Adipose tissue (tissue), 3 donors: Measurements from ENCODE around the gene CTBP2. TPM values are rescaled to one million over a fixed set of nuclear protein-coding genes. Genes with fewer than 3 reads are reported as not detected.

ENCODE experiments used
- H3K27ac ChIP-seq: one replicate; pipeline ENCODE4 v1.5.1; 2013; ENCODE audit warnings: low read depth, low read length
- WGBS, 3 donors: extraction: QIAGEN DNeasy Blood & Tissue Kit; methylation state at CpG; one replicate each; pipeline ENCODE4 v1.1.7; 2013; 5-methylcytosine and 5-hydroxymethylcytosine counted together
- polyA plus RNA-seq, 3 donors: library from polyadenylated mRNA; stranded (reverse); fragments of 200-250 nt; gene quantifications; one replicate each; pipeline ENCODE4 v1.2.3, GENCODE V29; 2013
- donor health status: healthy with polysubstance abuse.
- donor health status: Bipolar disorder and iron deficiency.
- donor health status: healthy.

Gene CTBP2
- polyA plus RNA-seq, 3 donors, result 18.9 to 29.8 (median 29.5) TPM

DNA sequence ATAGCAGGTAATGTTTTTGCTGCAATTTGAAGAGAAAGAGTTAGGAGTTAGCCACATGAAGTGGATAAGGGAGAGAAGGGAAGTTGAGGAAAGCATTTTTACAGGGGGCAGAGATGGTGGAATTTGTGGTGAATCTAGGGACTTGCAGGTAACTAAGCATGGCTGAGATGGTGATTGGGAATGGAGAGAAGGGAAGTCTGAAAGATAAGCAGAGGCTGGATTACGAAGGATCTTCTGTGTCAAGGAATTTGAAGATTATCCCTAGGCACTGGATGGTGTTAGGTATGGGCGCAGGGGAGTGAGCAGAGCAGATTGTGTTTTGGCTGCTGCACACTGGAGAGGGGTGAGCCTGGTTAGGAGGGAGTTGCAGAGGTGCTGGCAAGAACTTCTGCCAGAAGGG is 193.1 kb downstream of the CTBP2 start:
- no peak overlapping the region for H3K27ac ChIP-seq
- WGBS, 3 donors, result 90 to 98% (median 91%) methylated on average over 2 of the region's 2 CpGs

DNA sequence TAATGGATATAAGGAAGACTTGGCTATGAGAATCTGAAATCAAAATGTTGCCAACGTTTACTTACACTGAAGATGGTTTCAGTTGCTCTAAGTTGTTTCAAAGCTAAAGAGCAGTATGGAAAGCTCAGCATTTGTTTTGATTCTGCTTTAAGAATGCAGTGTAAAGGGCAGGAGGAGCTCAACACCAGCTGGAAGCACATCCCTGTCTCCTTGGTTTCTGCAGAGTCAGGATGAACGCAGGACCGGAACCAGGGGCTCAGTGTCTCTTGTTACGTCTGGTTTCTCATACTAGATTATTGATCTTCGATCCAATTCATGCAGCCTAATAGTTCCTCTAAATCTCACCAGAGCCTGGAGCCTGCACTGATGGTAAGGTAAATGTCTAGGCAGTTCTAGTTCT is 194.4 kb downstream of the CTBP2 start:
- no peak overlapping the region for H3K27ac ChIP-seq
- 74 to 87% (median 78%) methylated on average over 5 of the region's 5 CpGs for WGBS, 3 donors

DNA sequence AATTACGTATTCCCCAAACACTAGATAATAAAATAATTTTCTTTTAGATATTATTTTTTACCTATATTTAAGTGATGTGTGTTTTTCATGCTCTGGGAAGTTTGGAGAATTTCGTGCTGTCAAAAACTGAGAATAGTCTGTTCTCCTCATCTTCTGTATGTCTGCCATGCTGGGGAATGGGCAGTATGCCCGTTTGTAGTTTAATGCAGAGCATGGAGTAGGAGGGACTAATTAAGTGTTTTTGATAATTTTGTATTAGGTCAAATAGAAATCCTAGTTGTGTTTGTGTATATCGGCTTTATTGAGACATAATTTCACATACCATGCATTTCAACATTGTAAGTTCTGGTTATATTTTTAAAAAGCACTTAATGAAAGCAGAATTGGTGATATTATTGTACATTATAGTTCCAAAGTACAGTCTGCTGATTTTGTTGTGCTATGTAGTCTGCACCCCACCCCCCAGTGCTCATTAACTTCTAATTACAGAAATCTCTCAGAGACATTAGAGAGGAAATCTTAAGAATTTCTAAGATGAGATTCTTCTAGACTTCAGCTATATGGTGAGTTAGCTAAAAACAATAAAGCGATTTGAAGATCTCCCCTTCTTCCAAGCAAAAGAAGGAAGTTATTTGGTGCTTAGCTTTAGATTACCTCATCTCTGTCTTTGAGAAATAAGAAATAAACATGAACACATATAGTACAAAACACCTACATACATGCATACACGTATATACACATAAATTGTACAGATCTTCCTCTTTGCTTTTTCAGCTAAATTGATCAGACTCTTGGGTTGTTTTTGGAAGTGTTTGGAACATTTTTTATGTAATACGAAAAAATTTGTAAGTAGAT is 196.3 kb downstream of the CTBP2 start:
- 80 to 86% (median 83%) methylated on average over 7 of the region's 7 CpGs for WGBS, 3 donors

DNA sequence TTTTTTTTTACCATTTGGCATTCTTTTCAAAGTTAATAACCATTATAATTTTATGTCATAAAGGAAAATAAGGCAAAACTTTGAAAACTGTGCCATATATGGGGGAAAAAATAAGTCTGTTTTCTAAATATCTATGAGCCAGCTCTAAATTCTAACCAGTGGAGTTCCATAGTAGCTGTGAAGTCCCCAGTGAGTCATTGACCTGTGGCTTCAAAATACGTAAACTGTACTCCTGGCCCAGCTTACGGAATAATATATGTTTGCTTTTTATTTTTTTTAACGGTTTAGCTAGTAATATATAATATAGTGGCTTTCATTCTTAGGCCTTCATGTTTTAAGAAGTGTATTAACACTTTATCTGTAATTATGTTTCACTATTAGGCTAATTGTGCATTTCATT is 197.9 kb downstream of the CTBP2 start:
- no peak overlapping the region for H3K27ac ChIP-seq
- WGBS, 3 donors, result 90 to 92% (median 91%) methylated on average over 3 of the region's 3 CpGs

More for the DNA sequence above, 196.3 kb downstream of the CTBP2 start:
- H3K27ac ChIP-seq, result no peak overlapping the region

DNA sequence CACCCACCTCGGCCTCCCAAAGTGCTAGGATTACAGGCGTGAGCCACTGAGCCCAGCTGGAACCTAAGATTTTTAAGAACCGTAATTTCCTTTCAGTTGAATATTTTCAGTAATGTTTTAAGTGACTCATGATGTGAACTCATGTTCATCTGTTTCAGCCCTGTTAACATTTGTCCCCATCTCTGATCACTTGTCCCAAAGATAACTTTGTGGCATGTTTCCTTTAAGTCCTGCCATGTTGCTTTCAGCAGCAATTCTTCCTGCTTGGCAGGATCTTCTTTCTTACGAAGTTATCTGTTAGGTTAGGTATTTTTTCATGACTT is 199.2 kb downstream of the CTBP2 start:
- no peak overlapping the region for H3K27ac ChIP-seq
- 76 to 83% (median 83%) methylated on average over 4 of the region's 4 CpGs for WGBS, 3 donors

DNA sequence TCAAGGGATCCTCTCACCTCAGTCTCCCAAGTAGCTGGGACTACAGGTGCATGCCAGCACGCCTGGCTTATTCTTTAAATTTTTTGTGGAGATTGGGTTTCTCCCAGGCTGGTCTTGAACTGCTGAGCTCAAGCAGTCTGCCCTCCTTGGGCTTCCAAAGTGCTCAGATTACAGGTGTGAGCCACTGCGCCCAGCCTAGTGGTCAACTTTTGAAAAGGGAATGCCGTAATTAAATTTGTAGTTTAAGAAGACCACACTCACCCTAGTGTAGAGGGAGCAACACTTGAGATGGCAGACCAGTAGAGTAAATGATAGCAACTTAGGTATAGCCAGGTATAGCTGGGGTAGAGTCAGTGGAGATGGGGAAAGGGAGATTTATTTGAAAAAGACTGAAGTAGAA is 200.8 kb downstream of the CTBP2 start:
- WGBS, 3 donors, result 96 to 97% (median 97%) methylated on average over 3 of the region's 3 CpGs
- H3K27ac ChIP-seq, result no peak overlapping the region

DNA sequence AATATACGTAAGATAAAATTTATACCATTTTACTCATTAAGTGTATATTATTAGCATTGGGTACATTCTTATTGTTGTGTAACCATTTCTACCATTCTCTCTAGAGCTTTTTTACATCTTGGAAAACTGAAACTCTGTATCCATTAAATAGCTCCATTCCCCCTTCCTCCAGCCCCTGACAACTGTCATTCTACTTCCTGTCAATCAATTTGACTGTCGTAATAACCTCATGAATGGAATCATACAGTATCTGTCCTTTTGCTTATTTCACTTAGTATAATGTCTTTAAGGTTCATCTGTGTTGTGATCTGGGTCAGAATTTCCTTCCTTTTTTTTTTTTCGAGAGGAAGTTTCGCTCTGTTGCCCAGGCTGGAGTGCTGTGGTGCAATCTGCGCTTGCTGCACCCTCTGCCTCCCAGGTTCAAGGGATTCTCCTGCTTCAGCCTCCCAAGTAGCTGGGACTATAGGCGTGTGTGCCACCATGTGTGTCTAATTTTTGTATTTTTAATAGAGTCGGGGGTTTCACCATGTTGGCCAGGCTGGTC is 202.9 kb downstream of the CTBP2 start:
- H3K27ac ChIP-seq, result no peak overlapping the region
- 50 to 90% (median 51%) methylated on average over 7 of the region's 7 CpGs for WGBS, 3 donors

DNA sequence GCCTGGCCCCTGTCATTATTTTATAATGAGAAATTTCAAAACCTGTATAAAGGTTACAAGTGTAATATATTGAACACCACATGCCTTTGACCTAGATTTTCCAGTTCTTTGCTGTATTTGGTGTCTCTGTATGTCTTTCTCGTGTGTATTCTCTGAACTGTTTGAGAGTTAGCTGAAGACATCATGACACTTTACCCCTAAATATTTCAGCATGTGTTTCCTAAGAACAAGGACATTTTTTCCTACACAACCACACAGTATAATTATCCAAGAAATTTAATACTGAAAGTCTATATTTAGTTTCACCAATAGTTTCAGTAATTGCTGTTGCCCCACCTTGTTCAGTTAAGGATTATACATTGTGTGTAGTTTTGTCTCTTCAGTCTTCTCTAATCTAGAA is 203.6 kb downstream of the CTBP2 start:
- no peak overlapping the region for H3K27ac ChIP-seq
- 56 to 81% (median 72%) methylated on average over 1 of the region's 1 CpG for WGBS, 3 donors

DNA sequence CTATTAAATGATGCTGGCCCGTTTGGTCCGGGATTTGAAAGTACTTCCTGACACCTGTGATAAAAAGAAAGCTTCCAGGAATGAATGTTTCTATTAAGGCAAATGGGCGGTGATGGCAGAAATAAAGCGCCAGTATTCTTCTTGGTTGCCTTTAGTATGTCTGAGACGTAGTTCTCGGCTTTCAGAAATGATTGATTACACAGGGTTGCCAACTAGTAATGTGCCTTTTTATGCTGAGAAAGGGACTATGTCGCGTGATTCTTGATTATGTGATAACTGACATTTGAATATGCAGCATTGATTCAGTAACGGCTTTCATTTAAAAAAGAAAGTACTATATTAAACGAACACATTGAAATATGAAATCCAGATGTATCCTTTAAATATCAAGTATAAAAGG is 204.5 kb downstream of the CTBP2 start:
- WGBS, 3 donors, result 61 to 65% (median 64%) methylated on average over 10 of the region's 10 CpGs
- H3K27ac ChIP-seq, result no peak overlapping the region

DNA sequence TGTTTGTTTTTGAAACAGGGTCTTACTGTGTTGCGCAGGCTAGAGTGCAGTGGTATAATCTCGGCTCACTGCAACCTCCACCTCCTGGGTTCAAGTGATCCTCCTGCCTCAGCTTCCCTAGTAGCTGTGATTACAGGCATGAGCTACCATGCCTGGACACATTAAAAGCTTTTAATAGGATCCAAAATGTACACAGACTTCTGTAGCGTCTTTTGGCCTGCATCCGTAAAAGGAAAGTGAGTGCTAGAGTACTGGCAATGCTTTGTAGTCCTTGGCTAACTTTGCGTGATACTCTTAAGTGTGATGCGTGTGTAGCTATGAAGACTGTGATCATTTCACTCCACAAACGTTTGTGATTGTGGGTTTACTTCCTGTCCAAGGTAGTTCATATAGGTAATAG is 205.1 kb downstream of the CTBP2 start:
- 60 to 71% (median 61%) methylated on average over 7 of the region's 7 CpGs for WGBS, 3 donors
- H3K27ac ChIP-seq, result no peak overlapping the region

DNA sequence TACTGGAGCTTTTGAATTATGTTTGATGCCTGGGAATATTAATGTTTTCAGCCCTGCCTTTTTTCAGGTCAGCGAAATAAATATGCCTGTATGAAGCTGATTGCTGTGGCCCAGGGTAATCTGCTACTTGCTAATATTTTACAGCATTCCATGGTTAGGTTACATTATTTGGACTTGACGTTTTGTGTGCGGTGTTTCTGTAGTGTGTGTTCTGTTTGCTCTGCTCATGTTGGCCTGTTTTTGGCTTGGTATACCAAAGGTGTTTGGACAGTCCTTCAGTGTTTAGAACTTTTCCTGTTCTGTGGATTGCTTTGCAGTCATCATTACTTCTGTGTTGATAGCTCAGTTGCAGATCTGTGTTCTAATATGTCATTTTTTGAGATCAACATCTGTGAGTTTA is 206.9 kb downstream of the CTBP2 start:
- no peak overlapping the region for H3K27ac ChIP-seq
- WGBS, 3 donors, result 42 to 93% (median 71%) methylated on average over 3 of the region's 3 CpGs

DNA sequence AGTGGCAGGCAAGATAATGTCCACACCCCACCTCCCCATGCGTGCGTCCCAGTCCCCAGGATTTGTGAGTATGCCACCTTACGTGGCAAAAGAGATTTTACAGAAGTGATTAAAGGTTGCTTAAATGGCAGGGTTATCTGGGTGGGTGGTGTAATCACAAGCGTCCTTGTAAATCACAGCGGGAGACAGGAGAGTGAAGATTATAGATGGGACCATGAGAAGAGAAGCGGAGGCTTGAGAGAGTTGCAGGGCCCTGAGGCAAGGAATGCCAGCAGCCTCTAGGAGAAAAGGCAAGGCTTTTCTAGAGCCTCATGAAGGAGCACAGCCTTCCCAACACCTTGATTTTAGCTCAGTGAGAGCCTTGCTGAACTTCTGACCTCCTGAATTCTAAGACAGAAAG is 208.2 kb downstream of the CTBP2 start:
- WGBS, 3 donors, result 80 to 89% (median 84%) methylated on average over 6 of the region's 6 CpGs
- no peak overlapping the region for H3K27ac ChIP-seq

DNA sequence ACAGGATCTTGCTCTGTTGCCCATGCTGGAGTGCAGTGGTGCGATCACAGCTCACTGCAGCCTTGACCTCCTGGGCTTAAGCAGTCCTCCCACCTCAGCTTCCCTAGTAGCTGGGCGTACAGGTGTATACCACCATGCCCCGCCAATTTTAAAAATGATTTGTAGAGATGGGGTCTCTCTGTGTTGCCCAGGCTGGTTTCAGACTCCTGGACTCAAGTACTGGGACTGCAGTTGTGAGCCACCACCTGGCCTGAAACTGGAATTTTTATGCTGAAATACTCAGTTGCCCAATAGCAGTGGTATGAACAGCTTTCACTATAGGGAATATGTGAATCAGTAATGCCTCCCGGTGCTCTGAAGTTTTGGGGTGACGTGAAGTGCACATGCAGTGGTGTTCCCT is 210.8 kb downstream of the CTBP2 start:
- WGBS, 3 donors, result 86 to 95% (median 90%) methylated on average over 5 of the region's 5 CpGs
- no peak overlapping the region for H3K27ac ChIP-seq

DNA sequence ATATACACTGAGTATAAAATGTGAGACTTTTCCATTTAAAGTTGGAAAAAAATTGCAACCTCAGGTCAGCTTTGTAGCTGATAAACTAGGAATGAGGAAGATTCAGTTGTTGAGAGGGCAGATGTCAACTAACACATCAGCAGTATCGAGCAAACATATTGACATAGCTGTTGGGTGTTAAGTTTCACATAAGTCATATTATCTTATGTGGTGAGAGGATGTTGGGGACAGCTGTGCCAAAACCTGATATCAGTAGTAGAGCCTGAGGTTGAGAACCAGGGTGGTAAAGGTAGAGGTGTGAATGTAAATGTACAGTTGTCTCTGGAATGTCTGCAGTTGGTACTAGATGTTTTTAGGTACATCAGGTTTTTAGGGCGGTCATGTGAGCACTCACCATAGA is 213.4 kb downstream of the CTBP2 start:
- 52 to 83% (median 82%) methylated on average over 2 of the region's 2 CpGs for WGBS, 3 donors
- H3K27ac ChIP-seq, result no peak overlapping the region

DNA sequence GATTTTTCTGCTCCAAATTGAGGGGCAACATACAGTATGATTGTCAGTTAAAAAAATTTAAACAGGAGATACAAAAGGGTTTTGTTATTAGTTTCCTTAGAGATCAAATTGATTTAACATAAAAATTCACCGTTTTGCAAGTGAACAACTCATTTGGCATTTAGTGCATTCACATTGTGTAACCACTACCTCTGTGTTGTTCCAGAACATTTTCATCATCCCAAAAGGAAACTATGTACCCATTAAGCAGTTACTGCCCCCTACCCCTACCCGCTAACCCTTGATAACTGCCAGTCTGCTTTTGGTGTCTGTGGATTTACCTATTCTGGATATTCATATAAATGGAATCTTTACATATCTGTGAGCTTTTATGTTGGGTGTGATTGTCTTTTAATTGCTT is 215.4 kb downstream of the CTBP2 start:
- 52 to 64% (median 58%) methylated on average over 2 of the region's 2 CpGs for WGBS, 3 donors
- H3K27ac ChIP-seq, result no peak overlapping the region

DNA sequence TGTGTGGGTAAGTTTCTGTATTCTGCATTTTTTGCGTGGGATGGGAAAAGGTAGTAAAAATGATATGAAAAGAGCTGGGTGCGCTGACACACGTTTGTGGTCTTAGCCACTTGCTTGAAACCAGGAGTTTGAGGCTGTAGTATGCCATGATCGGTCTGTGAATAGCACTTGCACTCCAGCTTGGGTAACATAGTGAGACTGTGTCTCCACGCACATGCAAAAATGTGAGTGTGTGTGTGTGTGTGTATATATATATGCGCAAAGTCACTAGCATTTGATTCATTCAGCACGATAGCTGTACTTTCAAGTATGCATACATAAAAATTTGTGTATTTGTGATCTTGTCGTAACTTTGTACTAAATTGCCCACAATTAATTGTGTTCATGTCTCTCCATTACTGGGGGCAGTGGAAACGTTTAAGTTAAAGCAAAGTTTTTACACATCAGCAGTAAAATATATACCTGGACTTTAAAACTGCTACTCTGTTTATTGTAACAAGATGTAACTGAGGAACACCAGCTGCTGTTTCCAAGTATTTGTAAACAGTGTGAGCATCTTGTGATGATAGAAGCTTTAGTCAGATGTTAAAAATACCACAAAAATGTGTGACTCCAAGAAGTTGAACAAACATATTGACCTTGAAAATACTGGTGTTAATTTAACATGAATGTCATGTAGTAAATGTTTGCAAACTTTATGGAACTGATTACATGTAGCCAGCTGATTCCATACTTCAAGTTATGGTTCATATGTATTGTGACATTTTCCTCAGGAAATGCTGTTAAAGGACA is 216.9 kb downstream of the CTBP2 start:
- 83 to 88% (median 85%) methylated on average over 9 of the region's 9 CpGs for WGBS, 3 donors
- H3K27ac ChIP-seq, result no peak overlapping the region

DNA sequence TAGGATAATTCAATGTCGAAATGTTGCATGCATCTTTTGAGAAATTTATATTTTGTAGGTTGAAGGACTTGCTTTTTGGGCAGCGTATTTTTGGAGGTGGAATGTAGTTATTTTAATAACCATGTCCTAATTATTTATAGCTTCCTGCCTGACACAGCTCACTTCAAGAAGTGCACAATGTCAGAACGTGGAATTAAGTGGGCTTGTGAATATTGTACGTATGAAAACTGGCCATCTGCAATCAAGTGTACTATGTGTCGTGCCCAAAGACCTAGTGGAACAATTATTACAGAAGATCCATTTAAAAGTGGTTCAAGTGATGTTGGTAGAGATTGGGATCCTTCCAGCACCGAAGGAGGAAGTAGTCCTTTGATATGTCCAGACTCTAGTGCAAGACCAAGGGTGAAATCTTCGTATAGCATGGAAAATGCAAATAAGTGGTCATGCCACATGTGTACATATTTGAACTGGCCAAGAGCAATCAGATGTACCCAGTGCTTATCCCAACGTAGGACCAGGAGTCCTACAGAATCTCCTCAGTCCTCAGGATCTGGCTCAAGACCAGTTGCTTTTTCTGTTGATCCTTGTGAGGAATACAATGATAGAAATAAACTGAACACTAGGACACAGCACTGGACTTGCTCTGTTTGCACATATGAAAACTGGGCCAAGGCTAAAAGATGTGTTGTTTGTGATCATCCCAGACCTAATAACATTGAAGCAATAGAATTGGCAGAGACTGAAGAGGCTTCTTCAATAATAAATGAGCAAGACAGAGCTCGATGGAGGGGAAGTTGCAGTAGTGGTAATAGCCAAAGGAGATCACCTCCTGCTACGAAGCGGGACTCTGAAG is 217.8 kb downstream of the CTBP2 start:
- no peak overlapping the region for H3K27ac ChIP-seq
- WGBS, 3 donors, result 54 to 65% (median 55%) methylated on average over 11 of the region's 11 CpGs

DNA sequence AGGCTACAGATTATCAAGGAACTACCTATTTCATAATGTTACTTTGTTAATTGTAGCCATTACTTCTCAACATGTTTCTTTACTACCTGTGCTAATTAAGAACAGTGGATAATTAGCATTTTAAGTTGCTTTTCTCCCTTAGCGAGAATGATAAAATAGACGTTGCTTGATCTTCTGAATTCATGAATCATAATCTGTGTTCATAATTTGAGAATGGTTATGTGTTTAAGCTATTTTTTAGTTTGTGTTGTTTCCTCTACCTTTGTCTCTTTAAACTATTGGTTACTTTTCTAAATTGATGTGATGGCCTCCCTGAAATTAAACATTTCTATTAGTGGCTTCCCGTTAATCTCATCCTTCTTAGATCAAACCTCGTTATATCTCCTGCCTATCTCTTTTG is 218.5 kb downstream of the CTBP2 start, which contains the start of gene ZRANB1:
ZRANB1 (plus strand) TSS at position 301 of the 400 bp plus-strand sequence. CDS start 371 bp downstream, outside the sequence.
- WGBS, 3 donors, result 74 to 87% (median 87%) methylated on average over 4 of the region's 4 CpGs
- no peak within 1 kb of the TSS for H3K27ac ChIP-seq
